A673 (cell line): ENCODE measurements around the gene CDK8.

Source experiments
- CTCF ChIP-seq: fragments of 300-800, 200-600 bp; sonication (generic); conservative IDR thresholded peaks from 2 replicates; pipeline ENCODE4 v1.5.1; 2017; ENCODE audit warnings: low read depth, mild to moderate bottlenecking, antibody characterized with exemption, low read length, moderate library complexity, mixed read lengths
- EZH2 ChIP-seq: fragments of 200-600 bp; sonication (generic); IDR thresholded peaks from 2 replicates; pipeline ENCODE4 v1.6.1; 2017; ENCODE audit warnings: borderline replicate concordance, low read depth, mild to moderate bottlenecking, mixed read lengths, antibody characterized with exemption, low read length; ENCODE audit not compliant: poor library complexity, severe bottlenecking

- TF ChIP-seq CTCF = no peak
- TF ChIP-seq EZH2 = no peak
Measured at GRCh38 chr13:26343816-26344215, 89.9 kb downstream of the CDK8 start.
